DMS153 (cell line): Measurements from ENCODE around the gene DNAH5.
"Not testable (repeated sequence)": the region's sequence is repeated elsewhere in the genome, so short reads cannot be mapped to it uniquely, and the experiment has no call there.

Experiments used
- DNase-seq: peaks from one replicate; lab custom pipeline; 2025; lab: John Stamatoyannopoulos, UW

DNAH5 gene

GRCh38 chr5:13944560-13945199 is at the start of gene DNAH5:
DNAH5 (minus strand) TSS chr5:13944688; CDS start chr5:13944438, 250 bp downstream.
- DNase-seq: peak; percentile 71

GRCh38 chr5:13993926-13994325 is 49.4 kb upstream of the DNAH5 start:
- DNase-seq: no peak

GRCh38 chr5:13992795-13993194 is 48.3 kb upstream of the DNAH5 start:
- no peak for DNase-seq

GRCh38 chr5:13991365-13991764 is 46.9 kb upstream of the DNAH5 start:
- no peak for DNase-seq

- no peak for DNase-seq
These were observed 46.4 kb upstream of the DNAH5 start for GRCh38 chr5:13990896-13991295.

- no peak for DNase-seq
These were observed 45.3 kb upstream of the DNAH5 start for GRCh38 chr5:13989832-13990231.

GRCh38 chr5:13987843-13988464 is 43.5 kb upstream of the DNAH5 start:
- peak; percentile 37 for DNase-seq

GRCh38 chr5:13985731-13986418 is 41.4 kb upstream of the DNAH5 start:
- DNase-seq: no peak

- not testable (repeated sequence) for DNase-seq
These were observed 40.4 kb upstream of the DNAH5 start for GRCh38 chr5:13984888-13985287.

GRCh38 chr5:13976867-13977830 is 32.7 kb upstream of the DNAH5 start:
- peak; percentile 22 for DNase-seq

GRCh38 chr5:13976223-13976622 is 31.7 kb upstream of the DNAH5 start:
- DNase-seq: no peak

- DNase-seq: no peak
These were observed 30.8 kb upstream of the DNAH5 start for GRCh38 chr5:13975246-13975645.

- DNase-seq: no peak
These were observed 29.2 kb upstream of the DNAH5 start for GRCh38 chr5:13973724-13974123.

- no peak for DNase-seq
These were observed 27.5 kb upstream of the DNAH5 start for GRCh38 chr5:13972029-13972428.

GRCh38 chr5:13957032-13957645 is 12.7 kb upstream of the DNAH5 start:
- DNase-seq: peak; percentile 49

- no peak for DNase-seq
These were observed 12.0 kb upstream of the DNAH5 start for GRCh38 chr5:13956471-13956870.

- no peak for DNase-seq
These were observed 11.4 kb upstream of the DNAH5 start for GRCh38 chr5:13955896-13956295.

- no peak for DNase-seq
These were observed 1.6 kb upstream of the DNAH5 start for GRCh38 chr5:13946111-13946510.

- DNase-seq: no peak
These were observed 783 bp upstream of the DNAH5 start for GRCh38 chr5:13945271-13945670.

GRCh38 chr5:13943676-13944075 is 812 bp downstream of the DNAH5 start:
- DNase-seq: no peak

GRCh38 chr5:13941468-13941867 is 3.0 kb downstream of the DNAH5 start:
- DNase-seq: no peak

- DNase-seq: no peak
These were observed 4.8 kb downstream of the DNAH5 start for GRCh38 chr5:13939638-13940037.
